T-helper 2 cell (primary cell): Measurements from ENCODE around the gene ARIH2.
A peak's percentile ranks its signal among the peaks of the same experiment; 100 is the strongest.

Experiments
- DNase-seq, 5 experiments: peaks; one replicate each; pipeline versions ENCODE4 v3.0.0 to v3.0.0-alpha.2; 2012 to 2022

Gene ARIH2

DNA sequence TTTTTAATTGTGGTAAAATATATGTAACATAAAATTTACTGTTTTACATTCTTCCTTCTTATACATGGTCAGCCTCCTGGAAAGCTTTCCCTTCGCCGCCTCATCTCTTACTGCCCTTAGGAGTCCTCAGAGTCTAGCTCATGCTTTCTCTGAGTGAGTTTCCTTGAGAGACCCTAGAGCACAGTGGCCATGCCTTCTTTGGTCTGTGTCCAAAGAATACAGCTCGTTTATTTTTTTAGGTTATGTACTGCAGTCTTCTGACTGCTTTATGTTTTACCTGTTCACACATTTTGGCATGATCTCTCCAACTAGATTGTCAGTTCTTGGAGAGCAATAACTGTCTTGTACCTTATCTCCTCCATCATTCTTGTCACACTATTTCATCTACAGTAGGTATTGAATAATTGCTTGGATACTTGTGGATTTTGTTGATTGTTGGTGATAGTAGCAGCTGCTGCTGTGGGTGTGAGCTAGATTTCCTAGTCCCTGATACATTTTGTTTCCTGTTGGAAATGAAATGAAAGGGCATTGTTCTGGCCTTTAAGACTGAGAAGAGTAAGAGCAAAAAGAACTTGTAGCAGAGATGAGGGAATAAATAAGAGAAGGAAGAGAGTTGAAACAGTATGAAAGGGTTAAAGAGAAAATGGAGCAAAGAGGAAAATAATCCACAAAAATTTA lies 10.9 kb downstream of the ARIH2 start:
- no peak for DNase-seq

- peak in 1 of 5 experiments; percentile 43 for DNase-seq
Observed at GRCh38 chr3:48930590-48930989, 11.9 kb downstream of the ARIH2 start.

- peak in 1 of 5 experiments; percentile 78 for DNase-seq
Observed at GRCh38 chr3:48931944-48932580, 13.4 kb downstream of the ARIH2 start.

DNA sequence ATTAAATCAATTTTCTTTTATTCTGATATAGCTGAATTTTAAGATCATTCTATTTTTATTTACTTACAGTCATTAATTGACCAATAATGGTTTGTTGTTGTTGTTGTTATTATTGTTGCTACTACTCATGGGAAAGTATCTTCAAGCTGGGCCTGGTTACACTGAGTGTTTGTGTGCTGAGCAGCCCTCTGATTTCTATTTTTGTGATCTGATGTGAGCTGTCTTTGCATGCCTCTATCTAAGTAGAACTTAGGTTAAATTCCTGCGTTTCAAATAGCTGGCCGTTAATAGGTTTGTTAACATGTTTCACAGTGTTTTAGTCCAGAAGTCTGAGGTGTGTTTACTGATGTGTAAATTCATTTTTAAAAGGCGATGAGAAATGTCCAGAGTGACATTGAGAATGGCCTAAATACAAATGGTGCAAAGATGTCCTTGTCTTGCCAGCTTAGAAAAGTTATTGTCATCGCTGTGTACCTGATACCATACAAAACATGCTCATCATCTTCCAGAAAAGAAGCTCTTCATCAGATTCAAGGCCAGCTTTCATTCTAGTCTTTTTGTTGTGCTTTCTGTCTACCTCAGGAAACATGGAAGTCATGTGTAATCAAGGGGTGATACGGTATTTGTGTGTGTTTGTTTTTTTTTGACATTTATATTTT lies 15.8 kb downstream of the ARIH2 start:
- no peak for DNase-seq

DNA sequence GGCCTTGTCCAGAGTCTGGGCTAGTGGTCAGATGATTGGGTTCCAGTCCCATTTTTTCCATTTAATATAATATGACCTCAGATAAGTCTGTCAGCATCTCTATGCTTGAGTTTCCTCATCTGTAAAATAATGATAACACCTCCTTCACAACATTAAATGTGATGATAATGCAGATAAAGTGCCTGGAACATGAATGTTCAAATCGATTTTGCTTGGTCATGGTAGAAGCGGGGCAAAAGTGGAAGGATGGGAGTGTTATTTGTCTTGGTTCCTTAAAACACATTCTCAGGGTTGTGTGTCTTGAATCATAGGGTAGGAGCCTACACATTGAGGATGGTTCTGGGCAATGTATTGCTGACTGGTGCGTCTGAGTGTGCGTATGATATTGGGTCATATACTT lies 16.9 kb downstream of the ARIH2 start:
- DNase-seq: no peak

DNA sequence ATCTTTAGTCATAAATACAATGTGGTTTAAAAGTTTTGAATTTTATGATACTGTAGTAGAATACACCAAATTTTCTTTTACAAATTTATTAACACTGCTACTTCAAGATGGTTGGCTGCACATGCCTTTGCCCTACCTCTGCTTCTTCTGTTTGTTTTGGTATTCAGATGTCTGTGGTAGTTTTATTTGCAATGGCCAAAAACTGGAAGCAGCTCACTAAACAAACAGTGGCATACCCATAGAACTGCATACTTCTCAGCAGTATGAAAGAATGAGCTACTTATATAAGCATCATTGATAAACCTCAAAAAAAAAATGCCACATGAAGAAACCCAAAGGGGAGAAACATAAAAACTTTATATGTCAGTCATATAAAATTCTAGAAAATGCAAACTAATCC lies 19.5 kb downstream of the ARIH2 start:
- DNase-seq: no peak

DNA sequence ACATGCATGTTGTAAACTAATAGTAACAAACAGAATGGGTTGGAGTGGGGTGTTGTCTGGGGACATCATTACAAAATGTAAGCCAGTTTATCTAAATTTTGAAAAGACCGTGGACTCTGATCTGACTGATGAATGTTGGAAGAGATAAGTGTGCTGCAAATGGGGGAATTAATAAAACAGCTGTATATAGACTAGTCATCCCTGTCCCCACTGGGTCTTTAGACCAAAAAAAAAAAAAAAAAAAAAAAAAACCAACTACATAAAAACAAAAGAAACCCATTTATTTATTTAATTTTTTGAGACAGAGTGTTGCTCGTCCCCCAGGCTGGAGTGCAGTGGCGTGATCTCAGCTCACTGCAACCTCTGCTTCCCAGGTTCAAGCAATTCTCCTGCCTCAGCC lies 20.0 kb downstream of the ARIH2 start:
- no peak for DNase-seq

- no peak for DNase-seq
Observed at GRCh38 chr3:48945432-48945831, 26.8 kb downstream of the ARIH2 start.

GRCh38 chr3:48945891-48946549 lies 27.4 kb downstream of the ARIH2 start:
- no peak for DNase-seq

- DNase-seq: no peak
Observed at GRCh38 chr3:48949376-48949717, 30.7 kb downstream of the ARIH2 start.

DNA sequence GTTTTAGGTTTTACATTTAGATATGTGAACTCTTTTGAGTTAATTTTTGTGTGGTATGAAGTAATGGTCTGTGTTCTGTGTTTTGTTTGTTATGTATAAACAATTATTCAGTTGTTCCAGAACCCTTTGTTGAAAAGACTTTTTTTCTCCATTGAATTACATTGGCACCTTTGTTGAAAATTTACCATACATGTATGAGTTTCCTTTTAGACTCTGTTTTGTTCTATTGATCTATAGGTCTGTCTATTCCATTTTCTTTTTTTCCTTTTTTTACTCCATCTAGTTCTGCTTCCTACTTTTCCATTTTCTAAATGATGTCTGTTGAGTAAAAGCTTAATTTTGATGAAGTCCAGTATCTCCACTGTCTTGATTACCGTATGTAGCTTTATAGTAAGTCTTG lies 31.4 kb downstream of the ARIH2 start:
- no peak for DNase-seq

DNA sequence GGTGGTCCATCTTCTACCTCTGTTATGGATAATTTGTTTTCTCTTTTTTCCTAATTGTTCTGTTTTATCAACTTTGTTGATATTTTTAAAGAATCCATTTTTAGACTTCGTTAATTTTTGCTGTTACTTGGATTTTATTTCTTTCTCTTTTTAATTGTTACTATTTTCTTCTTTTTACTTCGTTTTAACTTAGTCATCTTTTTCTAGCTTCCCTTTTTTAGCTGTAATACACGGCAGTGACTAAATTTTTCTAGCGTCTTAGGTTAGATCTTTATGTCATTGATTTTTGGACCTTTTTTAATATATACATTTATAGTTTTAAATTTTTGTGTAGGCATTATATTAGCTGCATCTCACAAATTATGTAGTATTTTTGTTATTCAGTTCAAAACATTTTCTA lies 33.1 kb downstream of the ARIH2 start:
- DNase-seq: no peak

DNA sequence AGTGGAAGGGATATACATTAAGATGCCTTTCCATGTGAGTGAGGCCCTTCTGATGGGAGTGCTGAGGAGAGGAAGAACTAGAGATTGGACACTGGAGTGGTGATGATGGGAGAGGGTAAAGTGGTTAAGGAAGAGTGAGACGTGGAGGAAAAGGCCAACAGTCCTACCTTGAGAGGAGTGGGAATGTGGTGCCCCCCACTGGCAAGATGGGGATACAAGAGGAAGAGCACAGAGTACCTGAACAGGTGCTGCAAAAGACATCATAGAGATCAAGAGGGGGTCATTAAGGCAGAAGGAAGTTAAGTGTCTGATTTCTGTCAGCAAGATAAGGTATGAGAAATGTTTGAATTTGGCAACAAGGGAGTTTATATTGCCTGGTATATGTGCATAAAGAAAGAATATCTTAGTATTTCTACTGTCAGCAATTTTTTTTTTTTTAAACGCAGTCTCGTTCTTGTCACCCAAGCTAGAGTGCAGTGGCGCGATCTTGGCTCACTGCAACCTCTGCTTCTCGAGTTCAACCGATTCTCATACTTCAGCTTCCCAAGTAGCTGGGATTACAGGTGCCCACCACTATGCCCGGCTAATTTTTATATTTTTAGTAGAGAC lies 34.0 kb downstream of the ARIH2 start:
- peak; percentile 8 to 30 (median 19) for DNase-seq

GRCh38 chr3:48957006-48957705 lies 38.5 kb downstream of the ARIH2 start:
- DNase-seq: no peak

DNA sequence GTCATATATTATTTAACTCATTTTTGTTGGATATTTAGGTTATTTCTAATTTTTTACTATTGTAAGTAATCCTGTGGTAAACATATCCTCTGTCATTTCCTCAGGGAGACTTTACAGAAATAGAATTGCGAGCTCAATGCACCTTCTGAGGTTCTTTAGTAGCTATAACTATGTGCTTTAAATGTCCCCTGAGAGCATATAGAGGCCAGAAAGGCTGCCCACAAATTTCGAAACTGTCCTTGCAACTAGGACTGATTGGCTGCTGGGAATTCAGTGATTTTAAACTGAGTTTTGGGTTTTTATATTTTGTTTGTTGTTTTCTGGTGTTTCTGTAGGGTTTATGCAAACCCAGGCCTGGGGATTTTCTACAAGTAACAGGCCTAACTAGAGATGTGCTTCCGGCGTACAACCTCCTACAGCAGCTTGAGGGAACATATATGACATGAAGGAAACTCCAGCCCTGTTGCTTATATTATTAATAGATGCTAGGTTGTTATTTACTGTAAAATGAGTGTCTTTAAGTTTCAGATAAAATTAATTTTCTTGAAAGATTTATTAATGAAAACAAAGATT lies 42.3 kb downstream of the ARIH2 start:
- no peak for DNase-seq

DNA sequence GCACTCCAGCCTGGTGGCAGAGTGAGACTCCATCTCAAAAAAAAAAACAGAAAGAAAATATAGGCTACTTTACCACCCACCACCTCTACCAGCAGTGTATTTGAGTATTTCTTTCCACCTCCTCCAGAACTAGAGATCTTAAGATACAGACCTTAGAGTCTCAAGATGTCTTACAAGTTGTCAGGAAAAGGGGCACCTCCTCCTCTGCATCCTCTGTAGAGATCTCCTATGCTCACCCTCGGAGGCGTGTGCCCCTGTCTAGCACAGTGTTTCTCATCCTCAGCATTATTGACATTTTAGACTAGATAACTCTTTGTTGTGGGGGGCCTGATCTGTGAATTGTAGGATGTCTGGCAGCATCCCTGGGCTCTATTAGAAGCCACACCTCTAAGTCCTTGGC lies 43.7 kb downstream of the ARIH2 start:
- DNase-seq: no peak

DNA sequence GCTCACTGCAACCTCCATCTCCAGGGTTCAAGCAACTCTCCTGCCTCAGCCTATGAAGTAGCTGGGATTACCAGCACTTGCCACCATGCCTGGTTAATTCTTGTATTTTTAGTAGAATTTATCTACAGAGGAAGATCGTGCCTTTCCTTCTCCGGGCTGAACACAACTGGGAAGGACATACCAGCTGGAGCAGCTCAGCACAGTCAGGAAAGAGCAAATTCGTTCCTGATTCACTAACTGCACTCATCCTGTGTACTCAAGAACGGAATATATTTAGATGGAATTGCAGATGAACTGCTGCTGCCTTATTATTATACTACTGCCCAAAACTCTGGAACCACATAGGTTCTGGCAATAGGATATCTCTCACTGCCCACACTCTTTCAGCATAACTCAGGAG lies 44.3 kb downstream of the ARIH2 start:
- no peak for DNase-seq

- DNase-seq: no peak
Observed at GRCh38 chr3:48963591-48963990, 44.9 kb downstream of the ARIH2 start.

DNA sequence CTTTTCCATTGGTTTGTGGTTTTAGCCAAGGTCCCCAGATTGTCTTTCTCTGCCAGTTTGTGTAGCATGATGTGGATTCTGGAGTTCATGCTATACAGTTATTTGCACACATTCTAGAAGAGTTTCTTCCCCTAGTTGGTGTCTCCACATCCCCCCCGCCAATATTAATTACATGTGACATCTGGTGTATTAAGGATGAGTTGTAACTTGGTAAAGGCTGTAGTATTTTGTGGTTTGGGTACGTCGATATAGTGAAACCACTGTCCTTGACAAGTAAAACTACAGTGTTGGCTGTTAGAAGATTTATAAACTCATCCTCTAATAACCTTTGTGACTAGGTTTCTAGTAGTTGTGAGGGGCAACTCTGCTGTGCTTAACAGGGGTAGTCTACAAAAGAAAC lies 47.7 kb downstream of the ARIH2 start:
- peak in 1 of 5 experiments; percentile 59 for DNase-seq

GRCh38 chr3:48966876-48967361 lies 48.3 kb downstream of the ARIH2 start:
- DNase-seq: peak in 2 of 5 experiments; percentile 11 to 31

- DNase-seq: no peak
Observed at GRCh38 chr3:48970586-48970985, 51.9 kb downstream of the ARIH2 start.
